Prostate gland (tissue), 2 donors: ENCODE results near the gene MCCC1. TPM values are rescaled to one million over a fixed set of nuclear protein-coding genes. Genes with fewer than 3 reads are reported as not detected.
A peak's percentile ranks its signal among the peaks of the same experiment; 100 is the strongest.
"Not testable (repeated sequence)": the region's sequence is repeated elsewhere in the genome, so short reads cannot be mapped to it uniquely, and the experiment has no call there.

Source experiments
- DNase-seq: peaks from one replicate; pipeline ENCODE4 v3.0.0-alpha.2; 2019; ENCODE audit warnings: low spot score
- H3K27ac ChIP-seq, 2 donors: fragments of 200-600 bp; sonication (generic); 2 replicates each; pipeline ENCODE4 v1.5.1; 2017 to 2019
- H3K27me3 ChIP-seq: fragments of 200-600 bp; sonication (generic); replicated peaks from 2 replicates; pipeline ENCODE4 v1.5.1; 2019; ENCODE audit not compliant: insufficient read depth
- H3K36me3 ChIP-seq, 2 donors: fragments of 200-600 bp; sonication (generic); 1 replicate in 1 of 2; 2 replicates in 1 of 2; pipeline versions ENCODE4 v1.5.1 to v1.8.1; 2017 to 2019
- H3K4me1 ChIP-seq: fragments of 200-600 bp; sonication (generic); replicated peaks from 2 replicates; pipeline ENCODE4 v1.5.1; 2019
- H3K4me3 ChIP-seq, 2 donors: fragments of 200-600 bp; sonication (generic); 2 replicates each; pipeline ENCODE4 v1.5.1; 2017 to 2019
- H3K9me3 ChIP-seq: fragments of 200-600 bp; sonication (generic); 2 replicates; pipeline ENCODE4 v1.5.1; 2017
- CTCF ChIP-seq, 4 experiments: fragments of 200-600 bp in 2 of 4; fragments of 450-650 bp in 2 of 4; sonication (generic) in 2 of 4; IDR thresholded peaks; 1 replicate in 3 of 4; 2 replicates in 1 of 4; pipeline ENCODE4 v1.5.1; 2016 to 2019; ENCODE audit warnings: antibody characterized with exemption in 4 of 4, mild to moderate bottlenecking in 2 of 4, moderate library complexity in 2 of 4
- POLR2A ChIP-seq: fragments of 450-650 bp; IDR thresholded peaks from one replicate; pipeline ENCODE4 v1.6.1; 2016; ENCODE audit warnings: antibody characterized with exemption, mild to moderate bottlenecking
- POLR2AphosphoS5 ChIP-seq: sonication (generic); formaldehyde crosslinking; IDR thresholded peaks from one replicate; pipeline ENCODE4 v1.6.1; 2017; ENCODE audit warnings: antibody characterized with exemption
- WGBS: methylation state at CpG from one replicate; pipeline ENCODE4 v1.1.5; 2018; 5-methylcytosine and 5-hydroxymethylcytosine counted together
- intact Hi-C: fragments of 100-400 bp; cut with DNase I; formaldehyde crosslinking; loops from one replicate; pipeline ENCODE4 v1.14.2; 2022
- total RNA-seq, 2 donors: library from RNA; depleted of rRNA; stranded (reverse); fragments of >200 nt; gene quantifications; one replicate each; pipeline ENCODE4 v1.1.0, GENCODE V29; 2016

Gene MCCC1
- total RNA-seq, 2 donors from 2014 or later: 37.5 to 54.6 TPM

- intact Hi-C loops: no loop called here
- Histone ChIP-seq H3K9me3 (no peaks in the 10 kb centered on the region), H3K27me3 (no peaks in the 10 kb centered on the region), H3K36me3 (no peaks in the 10 kb centered on the region), H3K4me1 (no peaks in the 10 kb centered on the region), H3K27ac (no peak overlapping the region), H3K4me3 (no peak overlapping the region)
- WGBS: 87% methylated on average over 6 of the region's 6 CpGs
- no peak for DNase-seq
- no peak for TF ChIP-seq CTCF (IDR thresholded peaks at IDR 0.05)
- TF ChIP-seq POLR2A: no peak
These were observed 7.3 kb upstream of the MCCC1 start for GRCh38 chr3:183106635-183107034.

GRCh38 chr3:183103950-183104349 is 4.7 kb upstream of the MCCC1 start:
- H3K36me3 ChIP-seq, H3K4me3 ChIP-seq, H3K4me1 ChIP-seq, H3K27me3 ChIP-seq, H3K27ac ChIP-seq, H3K9me3 ChIP-seq, intact Hi-C loops, DNase-seq: not testable (repeated sequence)
- WGBS: 98% methylated on average over 28 of the region's 28 CpGs

GRCh38 chr3:183101040-183101439 is 1.7 kb upstream of the MCCC1 start:
- intact Hi-C loops, DNase-seq, H3K9me3 ChIP-seq, H3K4me1 ChIP-seq, H3K27ac ChIP-seq, H3K36me3 ChIP-seq, H3K4me3 ChIP-seq, H3K27me3 ChIP-seq: not testable (repeated sequence)
- WGBS: 95% methylated on average over 17 of the region's 24 CpGs

GRCh38 chr3:183100376-183100775 is 1.1 kb upstream of the MCCC1 start:
- H3K4me1 ChIP-seq: no peaks in the 10 kb centered on the region
- TF ChIP-seq CTCF (IDR thresholded peaks at IDR 0.05) (no peak), POLR2AphosphoS5 (no peak), POLR2A (no peak)
- WGBS: 83% methylated on average over 6 of the region's 6 CpGs
- H3K4me3 ChIP-seq: no peak overlapping the region
- H3K27ac ChIP-seq: peak overlapping the region; percentile 89 to 90
- no peaks in the 10 kb centered on the region for H3K36me3 ChIP-seq
- no peaks in the 10 kb centered on the region for H3K27me3 ChIP-seq
- H3K9me3 ChIP-seq: no peaks in the 10 kb centered on the region
- no peak for DNase-seq
- intact Hi-C loops: no loop called here

- intact Hi-C loops: loop anchor here (5.0 to 10.0 kb wide), 3 partner anchors 115 to 195 kb away; partner anchors contain the start of gene DCUN1D1
- Histone ChIP-seq H3K36me3 (no peaks in the 10 kb centered on the region), H3K27me3 (no peaks in the 10 kb centered on the region), H3K4me1 (no peaks in the 10 kb centered on the region), H3K9me3 (no peaks in the 10 kb centered on the region), H3K4me3 (peak overlapping the region; percentile 70 to 79), H3K27ac (peak overlapping the region; percentile 89 to 90)
- 0% methylated on average over 1 of the region's 1 CpG for WGBS
- no peak for DNase-seq
- TF ChIP-seq POLR2AphosphoS5: no peak
- TF ChIP-seq CTCF (IDR thresholded peaks at IDR 0.05): no peak
- no peak for TF ChIP-seq POLR2A
These were observed 525 bp upstream of the MCCC1 start for GRCh38 chr3:183099838-183100204.

GRCh38 chr3:183098536-183099025 is 715 bp downstream of the MCCC1 start:
- no peaks in the 10 kb centered on the region for H3K4me1 ChIP-seq
- intact Hi-C loops: loop anchor here (5.0 to 10.0 kb wide), 3 partner anchors 114 to 194 kb away; partner anchors contain the start of gene DCUN1D1
- WGBS: 7% methylated on average over 8 of the region's 8 CpGs

More at GRCh38 chr3:183098536-183099025, 715 bp downstream of the MCCC1 start:
- Histone ChIP-seq H3K36me3 (no peaks in the 10 kb centered on the region), H3K4me3 (peak overlapping the region; percentile 70 to 79), H3K27me3 (no peaks in the 10 kb centered on the region), H3K27ac (peak overlapping the region; percentile 89 to 90), H3K9me3 (no peaks in the 10 kb centered on the region)
- DNase-seq: no peak
- TF ChIP-seq CTCF (IDR thresholded peaks at IDR 0.05): no peak
- TF ChIP-seq POLR2A: no peak
- no peak for TF ChIP-seq POLR2AphosphoS5
